Fibroblast of mammary gland (primary cell): ENCODE results near the gene TMEM117.
A peak's percentile ranks its signal among the peaks of the same experiment; 100 is the strongest.

ENCODE experiments used
- DNase-seq: peaks from one replicate; pipeline ENCODE4 v3.0.0-alpha.2; 2010; ENCODE audit warnings: low read depth
- H3K4me3 ChIP-seq: 2 replicates; pipeline ENCODE4 v1.5.1; 2011; ENCODE audit warnings: low read depth, mild to moderate bottlenecking, low read length, moderate library complexity; ENCODE audit not compliant: control insufficient read depth
- TF ChIP-seq, protein P1 (sequence below): conservative IDR thresholded peaks from 2 replicates; pipeline ENCODE4 v1.5.1; 2011; ENCODE audit warnings: low read depth, low read length, inconsistent platforms; ENCODE audit not compliant: control insufficient read depth, insufficient read depth

The TMEM117 gene

DNA sequence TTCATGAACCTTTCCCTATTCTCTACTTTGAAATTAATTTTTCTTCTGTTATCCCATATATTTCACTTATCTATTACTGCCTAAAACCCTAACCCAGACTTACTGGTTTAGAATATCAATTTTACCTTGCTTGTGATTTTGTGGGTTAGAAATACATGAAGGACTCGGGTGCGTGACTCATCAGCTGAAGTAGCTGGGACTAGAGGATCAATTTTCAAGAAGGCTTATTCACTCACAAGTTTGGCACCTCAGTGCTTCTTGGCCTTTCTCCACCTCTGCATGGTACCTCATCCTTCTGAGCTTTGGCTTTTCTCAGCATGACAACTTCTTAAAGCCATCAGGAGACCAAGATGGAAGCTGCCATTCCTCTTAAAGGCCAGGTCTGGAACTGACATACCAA is 57.8 kb downstream of the TMEM117 start:
- TF ChIP-seq, protein P1, sequence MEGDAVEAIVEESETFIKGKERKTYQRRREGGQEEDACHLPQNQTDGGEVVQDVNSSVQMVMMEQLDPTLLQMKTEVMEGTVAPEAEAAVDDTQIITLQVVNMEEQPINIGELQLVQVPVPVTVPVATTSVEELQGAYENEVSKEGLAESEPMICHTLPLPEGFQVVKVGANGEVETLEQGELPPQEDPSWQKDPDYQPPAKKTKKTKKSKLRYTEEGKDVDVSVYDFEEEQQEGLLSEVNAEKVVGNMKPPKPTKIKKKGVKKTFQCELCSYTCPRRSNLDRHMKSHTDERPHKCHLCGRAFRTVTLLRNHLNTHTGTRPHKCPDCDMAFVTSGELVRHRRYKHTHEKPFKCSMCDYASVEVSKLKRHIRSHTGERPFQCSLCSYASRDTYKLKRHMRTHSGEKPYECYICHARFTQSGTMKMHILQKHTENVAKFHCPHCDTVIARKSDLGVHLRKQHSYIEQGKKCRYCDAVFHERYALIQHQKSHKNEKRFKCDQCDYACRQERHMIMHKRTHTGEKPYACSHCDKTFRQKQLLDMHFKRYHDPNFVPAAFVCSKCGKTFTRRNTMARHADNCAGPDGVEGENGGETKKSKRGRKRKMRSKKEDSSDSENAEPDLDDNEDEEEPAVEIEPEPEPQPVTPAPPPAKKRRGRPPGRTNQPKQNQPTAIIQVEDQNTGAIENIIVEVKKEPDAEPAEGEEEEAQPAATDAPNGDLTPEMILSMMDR, result no peak
- no peak overlapping the region for H3K4me3 ChIP-seq
- DNase-seq, result peak; percentile 79

DNA sequence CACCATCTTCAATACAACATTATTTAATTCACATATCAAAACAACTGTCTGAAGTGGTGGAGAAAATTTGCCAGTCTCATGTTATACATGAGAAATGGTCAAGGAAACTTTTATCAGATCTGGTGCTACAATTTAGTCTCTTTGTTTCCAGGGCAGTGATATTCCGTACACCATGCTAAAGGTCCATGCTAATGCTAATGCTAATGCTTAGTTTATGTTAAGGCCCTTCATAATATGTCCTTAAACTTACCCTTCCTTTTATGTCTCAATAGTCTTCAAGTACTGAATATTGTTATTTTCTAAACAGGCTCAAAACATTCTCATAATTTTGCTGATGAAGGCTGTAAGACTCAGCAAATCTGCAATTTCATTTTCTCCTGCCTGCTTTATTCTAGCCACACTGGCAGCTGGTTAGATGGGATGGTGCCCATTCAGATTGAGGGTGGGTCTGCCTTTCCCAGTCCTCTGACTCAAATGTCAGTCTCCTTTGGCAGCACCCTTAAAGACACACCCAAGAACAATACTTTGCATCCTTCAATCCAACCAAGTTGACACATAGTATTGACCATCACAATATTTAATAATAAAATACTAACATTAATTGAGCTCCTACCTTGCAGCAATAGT is 59.8 kb downstream of the TMEM117 start:
- TF ChIP-seq, protein P1, result no peak
- no peak for DNase-seq
- no peak overlapping the region for H3K4me3 ChIP-seq

DNA sequence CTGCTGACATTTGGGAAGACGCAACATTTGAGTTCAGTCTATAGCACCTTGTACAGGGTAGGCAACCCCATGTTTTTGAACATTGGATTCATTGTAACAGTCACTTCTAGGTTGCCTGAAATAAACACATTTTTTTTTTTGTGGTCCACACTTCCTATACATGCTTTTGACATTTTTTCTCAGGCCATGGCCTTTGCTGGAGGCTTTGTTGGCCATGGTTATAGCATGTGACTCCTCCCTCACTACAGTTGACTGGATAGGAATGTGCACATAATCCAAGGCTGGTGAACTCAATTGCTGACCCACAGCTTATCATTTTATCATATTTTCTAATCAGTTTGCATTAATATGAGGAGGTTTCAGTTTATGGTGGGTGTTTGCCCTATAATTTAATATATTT is 60.6 kb downstream of the TMEM117 start:
- no peak for DNase-seq
- TF ChIP-seq, protein P1, result no peak
- no peak overlapping the region for H3K4me3 ChIP-seq

DNA sequence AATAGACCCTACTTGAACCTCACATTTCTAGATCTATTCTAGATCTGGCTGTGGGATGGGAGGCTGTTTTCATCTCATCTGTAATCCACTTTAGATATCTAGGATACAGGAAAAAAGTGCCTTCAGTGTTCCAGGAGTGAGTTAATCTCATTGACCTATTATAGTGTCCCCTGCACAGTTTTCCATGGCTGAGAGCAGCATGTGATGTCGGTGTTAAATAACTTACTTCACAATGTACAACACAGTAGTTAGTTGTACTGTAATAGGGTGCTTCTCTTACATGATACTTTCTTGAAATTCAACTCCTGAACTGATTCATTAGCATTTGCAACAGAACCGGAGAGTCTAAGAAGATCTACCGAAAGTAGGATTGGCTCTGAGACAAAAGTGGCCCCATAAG is 62.6 kb downstream of the TMEM117 start:
- no peak for DNase-seq
- no peak overlapping the region for H3K4me3 ChIP-seq

DNA sequence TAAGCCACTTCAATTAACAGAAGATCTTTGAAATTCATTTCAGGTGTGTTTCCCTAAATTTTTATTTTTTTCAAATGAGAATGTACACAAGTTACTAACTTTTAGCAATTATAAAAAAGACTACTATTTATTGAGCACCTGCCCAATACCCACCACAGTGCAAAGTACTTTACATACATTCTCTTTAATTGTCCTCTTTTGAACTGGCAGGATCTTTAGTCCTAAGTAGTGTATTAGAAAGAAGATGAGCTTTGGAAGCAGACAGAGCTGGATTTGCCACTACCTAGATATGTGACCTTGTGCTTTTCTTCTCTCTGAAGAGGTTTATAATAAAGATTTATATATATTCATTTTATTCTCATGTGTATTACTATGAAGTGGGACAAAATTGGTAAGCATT is 63.7 kb downstream of the TMEM117 start:
- TF ChIP-seq, protein P1, result no peak
- no peak for DNase-seq
- no peak overlapping the region for H3K4me3 ChIP-seq

More for the DNA sequence above, 62.6 kb downstream of the TMEM117 start:
- TF ChIP-seq, protein P1, result no peak

DNA sequence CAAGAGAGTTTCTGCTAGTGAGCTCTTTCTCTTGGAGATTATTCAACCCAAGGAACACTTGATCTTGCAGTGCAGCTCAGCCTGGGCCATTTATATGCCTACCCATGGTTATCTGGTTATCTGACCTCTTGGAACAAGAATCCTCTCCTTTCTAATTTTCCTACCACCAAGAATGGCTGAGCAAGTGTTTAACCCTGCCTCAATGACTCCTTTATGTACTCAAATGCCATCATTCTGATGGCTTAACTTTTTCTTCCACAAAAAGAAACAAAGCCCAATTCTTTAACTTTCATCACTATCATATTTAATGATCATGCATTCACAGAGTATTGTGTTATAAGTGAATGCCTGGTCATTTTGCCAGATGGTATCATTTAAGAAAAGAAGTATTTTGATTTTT is 67.8 kb downstream of the TMEM117 start:
- TF ChIP-seq, protein P1, result no peak
- DNase-seq, result no peak

DNA sequence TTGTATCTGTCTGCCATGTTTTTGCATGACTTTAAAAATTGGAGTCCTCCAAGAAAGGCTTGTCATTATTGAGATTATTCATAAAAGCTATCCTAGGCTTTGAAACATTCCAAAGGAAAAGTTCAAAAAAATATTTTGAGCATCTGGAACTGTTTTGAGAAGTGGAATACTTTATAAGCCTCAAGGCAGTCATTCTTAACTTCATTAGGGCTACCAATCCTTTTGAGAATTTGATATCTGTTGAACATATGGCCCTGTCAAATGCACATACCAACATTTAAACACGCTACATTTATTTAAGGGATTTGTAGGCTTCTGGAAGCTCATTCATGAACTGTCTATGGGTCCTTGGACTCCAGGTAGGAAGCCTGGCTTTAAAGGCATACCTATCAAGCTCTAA is 77.0 kb downstream of the TMEM117 start:
- no peak overlapping the region for H3K4me3 ChIP-seq
- DNase-seq, result no peak
- TF ChIP-seq, protein P1, result no peak

More for the DNA sequence above, 67.8 kb downstream of the TMEM117 start:
- H3K4me3 ChIP-seq, result no peak overlapping the region
